HG03045 (cell line): ENCODE results near the gene ZNF780B.
"Not testable (repeated sequence)": the region's sequence is repeated elsewhere in the genome, so short reads cannot be mapped to it uniquely, and the experiment has no call there.

Experiments used
- ATAC-seq: cut with Tn5 transposase; IDR thresholded peaks from one replicate; pipeline ENCODE4 v1.9.1; 2021; ENCODE audit warnings: mild to moderate bottlenecking, moderate library complexity; ENCODE audit not compliant: unreplicated experiment

ZNF780B gene

DNA sequence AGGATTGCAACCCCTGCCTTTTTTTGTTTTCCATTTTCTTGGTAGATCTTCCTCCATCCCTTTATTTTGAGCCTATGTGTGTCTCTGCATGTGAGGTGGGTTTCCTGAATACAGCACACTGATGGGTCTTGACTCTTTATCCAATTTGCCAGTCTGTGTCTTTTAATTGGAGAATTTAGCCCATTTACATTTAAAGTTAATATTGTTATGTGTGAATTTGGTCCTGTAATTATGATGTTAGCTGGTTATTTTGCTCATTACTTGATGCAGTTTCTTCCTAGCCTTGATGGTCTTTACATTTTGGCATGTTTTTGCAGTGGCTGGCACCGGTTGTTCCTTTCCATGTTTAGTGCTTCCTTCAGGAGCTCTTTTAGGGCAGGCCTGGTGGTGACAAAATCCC, 14.3 kb downstream of the ZNF780B start:
- not testable (repeated sequence) for ATAC-seq

DNA sequence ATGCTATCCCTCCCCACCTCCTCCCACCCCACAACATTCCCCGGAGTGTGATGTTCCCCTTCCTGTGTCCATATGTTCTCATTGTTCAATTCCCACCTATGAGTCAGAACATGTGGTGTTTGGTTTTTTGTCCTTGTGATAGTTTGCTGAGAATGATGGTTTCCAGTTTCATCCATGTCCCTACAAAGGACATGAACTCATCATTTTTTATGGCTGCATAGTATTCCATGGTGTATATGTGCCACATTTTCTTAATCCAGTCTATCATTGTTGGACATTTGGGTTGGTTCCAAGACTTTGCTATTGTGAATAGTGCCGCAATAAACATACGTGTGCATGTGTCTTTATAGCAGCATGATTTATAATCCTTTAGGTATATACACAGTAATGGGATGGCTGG, 18.0 kb downstream of the ZNF780B start:
- ATAC-seq: not testable (repeated sequence)

DNA sequence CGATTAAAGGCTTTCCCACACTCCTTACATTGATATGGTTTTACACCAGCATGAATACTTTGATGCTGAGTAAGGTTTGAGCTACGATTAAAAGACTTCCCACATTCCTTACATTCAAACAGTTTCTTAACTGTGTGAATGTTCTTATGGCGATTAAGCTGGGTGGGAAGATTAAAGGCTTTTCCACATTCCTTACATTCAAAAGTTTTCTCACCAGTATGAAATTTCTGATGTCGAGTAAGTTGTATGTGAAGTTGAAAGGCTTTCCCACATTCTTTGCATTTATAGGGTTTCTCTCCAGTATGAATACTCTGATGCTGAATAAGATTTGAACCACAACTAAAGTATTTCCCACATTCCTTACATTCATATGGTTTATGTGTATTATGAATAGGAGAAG, 20.0 kb downstream of the ZNF780B start:
- ATAC-seq: no peak

DNA sequence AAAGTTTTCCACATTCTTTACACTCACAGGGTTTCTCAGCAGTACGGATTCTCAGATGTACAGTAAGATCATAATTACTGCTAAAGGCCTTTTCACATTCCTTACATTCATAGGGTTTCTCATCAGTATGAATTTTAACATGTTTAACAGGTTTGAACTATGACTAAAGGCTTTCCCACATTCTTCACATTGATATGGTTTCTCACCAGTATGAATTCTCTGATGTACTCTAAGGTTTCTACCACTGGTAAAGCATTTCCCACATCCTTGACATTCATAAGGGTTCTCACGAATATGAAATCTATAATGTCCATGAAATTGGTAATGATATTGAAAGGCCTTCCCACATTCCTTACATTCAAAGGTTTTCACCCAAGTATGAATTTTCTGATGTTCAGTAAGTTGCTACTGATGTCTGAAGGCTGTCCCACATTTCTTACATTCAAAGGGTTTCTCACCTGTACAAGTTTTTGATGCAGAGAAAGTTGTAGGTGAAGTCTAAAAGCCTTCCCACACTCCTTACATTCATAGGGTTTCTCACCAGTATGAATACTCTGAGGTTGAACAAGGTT, 22.0 kb downstream of the ZNF780B start:
- ATAC-seq: no peak

DNA sequence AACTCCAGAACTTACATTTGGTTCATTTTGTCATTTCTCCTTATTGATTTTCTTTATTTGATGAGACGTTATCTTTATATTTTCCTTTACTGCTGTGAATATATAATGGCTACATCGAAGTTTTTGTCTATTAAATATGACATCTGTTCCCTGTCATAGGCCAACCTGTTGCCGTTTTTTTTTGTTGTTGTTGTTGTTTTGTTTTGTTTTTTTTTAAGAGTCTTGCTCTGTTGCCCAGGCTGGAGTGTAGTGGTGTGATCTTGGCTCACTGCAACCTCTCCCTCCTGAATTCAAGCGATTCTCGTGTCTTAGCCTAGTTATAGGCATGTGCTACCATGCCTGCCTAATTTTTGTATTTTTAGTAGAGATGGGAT, 29.4 kb downstream of the ZNF780B start:
- no peak for ATAC-seq

DNA sequence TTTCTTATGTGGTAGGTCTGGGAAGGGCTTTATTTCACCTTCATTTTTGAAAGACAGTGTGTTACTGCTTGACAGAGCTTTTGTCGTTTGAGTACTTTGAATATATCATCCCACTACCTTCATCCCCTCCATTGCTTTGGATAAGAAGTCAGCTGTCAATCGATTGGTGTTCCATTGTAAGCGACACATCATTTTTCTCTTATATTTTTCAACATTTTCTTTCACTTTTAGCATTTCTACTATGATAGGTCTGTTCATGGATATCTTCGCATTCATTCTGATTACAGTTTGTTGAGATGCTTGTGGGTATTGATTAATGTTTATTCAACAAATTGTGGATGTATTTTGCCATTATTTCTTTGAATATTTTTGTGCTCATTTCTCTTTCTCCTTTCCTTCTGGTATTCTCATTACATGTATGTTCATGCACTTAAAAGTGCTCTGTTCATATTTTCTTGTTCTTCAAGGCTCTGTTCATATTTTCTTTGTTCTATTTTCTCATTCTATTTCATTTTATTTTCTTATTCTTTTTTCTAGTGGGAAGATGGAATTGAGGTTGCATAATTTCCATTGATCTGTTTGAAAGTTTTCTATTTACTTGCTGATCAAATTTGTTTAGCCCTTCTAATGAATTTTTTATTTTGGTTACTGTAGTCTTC, 30.0 kb downstream of the ZNF780B start:
- ATAC-seq: no peak

DNA sequence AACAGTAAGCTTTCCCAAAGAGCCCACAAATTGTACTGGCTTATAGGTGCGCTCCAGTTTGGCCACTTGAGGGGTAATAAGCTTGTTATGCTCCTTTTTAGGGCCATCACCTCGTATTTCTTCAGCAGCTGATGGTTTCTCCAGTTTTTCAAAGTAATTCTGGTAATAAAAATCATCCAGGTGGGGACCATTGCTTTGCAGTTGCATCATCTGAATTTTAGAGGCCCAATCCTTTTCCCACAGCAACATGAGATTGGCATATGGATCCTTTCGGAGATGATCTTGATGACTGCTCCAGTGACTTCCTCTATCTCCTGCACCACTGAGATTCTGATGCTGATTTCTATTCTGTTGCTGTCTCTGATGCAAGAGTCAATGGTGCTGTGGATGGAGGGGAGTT, 32.1 kb downstream of the ZNF780B start:
- no peak for ATAC-seq

DNA sequence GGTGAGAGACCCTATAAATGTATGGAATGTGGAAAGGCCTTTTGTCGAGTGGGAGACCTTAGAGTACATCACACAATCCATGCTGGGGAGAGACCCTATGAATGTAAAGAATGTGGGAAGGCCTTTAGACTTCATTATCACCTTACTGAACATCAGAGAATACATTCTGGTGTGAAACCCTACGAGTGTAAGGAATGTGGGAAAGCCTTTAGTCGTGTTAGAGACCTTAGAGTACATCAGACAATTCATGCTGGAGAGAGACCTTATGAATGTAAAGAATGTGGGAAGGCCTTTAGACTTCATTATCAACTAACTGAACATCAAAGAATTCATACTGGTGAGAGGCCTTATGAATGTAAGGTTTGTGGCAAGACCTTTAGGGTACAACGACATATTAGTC, 42.0 kb downstream of the ZNF780B start:
- ATAC-seq: no peak

DNA sequence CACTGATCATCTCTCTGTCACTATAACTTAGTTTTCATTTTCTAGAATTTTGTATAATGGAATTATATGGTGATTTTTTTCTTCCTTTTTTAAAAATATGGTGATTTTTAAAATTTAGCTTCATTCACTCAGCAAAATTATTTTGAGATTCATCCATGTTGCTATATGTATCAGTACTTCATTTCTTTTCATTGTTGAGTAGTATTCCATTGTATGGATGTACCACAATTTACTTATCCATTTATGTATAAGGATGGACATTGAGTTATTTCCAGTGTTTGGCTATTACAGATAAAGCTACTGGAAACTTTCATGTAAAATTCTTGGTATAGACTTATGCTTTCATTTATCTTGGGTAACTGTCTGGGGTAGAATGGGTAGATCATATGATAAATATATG, 46.4 kb downstream of the ZNF780B start:
- ATAC-seq: no peak

DNA sequence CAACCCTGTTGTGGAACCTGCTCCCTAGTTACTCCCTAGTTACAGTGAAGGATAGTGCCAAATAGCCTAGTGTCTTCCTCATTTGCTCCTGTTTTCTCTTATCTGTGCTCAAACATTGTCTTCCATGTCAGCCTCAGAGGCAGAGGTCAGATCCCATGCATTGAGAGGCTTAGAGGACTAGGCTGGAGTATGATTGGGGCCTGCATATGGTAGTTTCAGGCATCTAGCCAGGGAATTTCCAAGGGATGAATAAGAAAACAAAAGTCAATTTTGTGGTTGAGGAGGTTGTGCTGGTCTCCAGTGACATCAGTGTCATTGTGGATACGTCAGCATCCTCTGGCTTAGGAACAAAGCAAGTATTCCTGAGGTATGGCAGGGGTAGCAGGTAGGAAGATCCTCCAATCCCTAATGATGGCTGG, 49.7 kb downstream of the ZNF780B start:
- no peak for ATAC-seq

DNA sequence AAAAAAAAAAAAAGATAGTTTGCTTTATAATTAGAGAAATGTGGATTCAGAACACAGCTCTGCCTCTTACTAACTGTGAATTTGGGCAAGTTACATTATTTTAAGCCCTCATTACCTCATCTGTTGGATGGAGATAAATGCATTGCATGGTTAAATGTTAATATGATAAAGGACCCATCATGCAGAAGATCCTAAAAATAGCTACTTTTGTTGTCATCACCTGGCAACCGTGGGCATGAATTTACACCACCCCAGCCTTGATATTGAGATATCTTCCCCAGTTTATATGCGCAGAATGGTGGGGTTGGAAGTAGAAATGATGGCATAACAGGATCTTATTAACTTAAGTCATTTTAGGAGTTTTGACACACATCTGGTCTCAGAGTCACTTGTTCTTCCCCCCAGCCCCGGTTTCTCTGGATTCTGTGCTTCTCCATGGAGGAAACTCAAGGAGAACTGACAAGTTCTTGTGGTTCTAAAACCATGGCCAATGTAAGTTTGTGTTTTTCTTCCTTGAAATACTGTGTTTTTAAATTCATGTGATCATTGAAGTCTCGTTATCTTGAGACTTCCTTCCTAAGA, 50.2 kb downstream of the ZNF780B start:
- no peak for ATAC-seq

DNA sequence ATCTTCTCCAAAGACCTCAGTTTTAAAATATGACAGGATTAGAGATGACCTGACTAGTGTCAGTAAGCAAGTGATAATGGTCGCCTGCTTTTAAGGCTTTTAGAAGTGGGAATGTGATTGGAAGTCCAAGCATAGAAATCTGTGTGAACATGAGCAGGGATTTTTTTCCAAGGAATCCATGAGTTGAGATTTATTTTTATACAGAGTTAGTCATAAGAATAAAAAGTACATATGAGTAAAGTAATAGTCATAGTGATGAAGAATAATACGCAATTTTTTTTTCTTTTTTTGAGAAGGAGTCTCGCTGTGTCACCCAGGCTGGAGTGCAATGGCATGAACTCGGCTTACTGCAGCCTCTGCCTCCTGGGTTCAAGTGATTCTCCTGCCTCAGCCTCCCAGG, 57.5 kb downstream of the ZNF780B start:
- no peak for ATAC-seq

DNA sequence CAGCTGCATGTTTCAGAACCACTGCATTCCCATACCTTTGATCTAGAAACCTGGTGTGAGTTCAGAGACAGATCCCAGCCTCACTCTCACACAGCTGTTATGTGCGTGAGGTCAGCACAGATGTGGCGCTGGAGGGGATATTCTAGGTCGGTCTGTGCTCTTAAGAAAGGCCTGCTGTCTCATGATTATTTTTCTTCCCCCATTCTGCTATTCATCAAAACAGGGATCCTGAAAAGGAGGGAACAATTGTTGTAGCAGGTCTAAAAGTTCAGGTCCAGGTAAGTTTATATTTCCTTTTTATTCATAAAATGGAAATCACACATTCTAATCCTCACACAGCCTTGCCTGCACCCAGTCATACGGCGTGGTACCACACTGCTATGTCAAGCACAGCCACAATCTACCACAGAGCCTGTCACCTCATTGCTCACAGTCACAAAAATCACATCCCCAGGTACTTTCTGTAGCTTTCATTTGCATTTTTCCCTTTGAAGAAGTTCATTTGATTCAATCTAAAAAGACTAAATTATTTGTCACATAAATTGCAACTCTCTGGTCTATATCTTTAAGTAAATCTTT, 58.3 kb downstream of the ZNF780B start:
- no peak for ATAC-seq

DNA sequence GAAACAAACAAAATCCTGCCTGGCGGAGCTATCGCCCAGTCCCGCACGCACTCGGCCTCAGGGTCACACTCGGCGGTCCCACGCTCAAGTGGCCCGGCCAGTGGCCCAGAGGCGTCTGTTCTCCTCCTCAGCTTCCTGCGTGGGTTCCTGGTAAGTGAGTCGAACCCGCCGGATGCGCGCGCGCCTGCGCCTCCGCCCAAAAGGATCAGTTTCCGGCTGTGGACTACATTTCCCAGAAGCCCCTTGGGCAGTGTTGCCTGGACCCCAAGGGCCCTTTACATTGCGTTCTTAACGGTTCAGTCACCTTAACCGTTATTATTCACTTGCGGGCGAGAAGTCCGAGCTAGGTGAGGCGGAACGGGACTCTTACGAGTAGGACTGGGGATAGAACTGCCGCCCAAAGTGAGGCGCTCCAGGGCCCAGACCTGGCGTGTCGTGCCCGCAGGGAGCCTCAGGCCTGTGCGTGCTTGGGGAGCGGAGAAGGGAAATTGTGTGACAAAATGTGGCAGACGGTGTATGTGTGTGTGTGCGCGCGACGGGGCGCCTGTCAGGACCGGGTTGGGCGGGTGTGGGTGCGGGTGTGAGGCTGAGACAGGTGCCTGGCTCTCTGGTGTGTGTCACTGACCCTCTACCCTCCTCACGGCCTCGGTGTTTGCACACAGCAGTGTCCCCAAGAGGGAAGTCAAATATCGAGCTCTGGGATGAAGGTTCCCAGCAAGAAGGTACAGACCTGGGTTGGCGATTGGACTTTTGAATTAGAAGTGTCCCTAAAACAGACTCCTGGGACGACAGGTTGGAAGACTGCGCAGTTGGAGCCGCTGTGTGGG, 59.0 kb downstream of the ZNF780B start, which contains the start of gene ZNF546:
ZNF546 (plus strand) TSS at position 250 of the 827 bp plus-strand sequence. CDS start 1,267 bp downstream, outside the sequence.
- peak; percentile 83 for ATAC-seq

DNA sequence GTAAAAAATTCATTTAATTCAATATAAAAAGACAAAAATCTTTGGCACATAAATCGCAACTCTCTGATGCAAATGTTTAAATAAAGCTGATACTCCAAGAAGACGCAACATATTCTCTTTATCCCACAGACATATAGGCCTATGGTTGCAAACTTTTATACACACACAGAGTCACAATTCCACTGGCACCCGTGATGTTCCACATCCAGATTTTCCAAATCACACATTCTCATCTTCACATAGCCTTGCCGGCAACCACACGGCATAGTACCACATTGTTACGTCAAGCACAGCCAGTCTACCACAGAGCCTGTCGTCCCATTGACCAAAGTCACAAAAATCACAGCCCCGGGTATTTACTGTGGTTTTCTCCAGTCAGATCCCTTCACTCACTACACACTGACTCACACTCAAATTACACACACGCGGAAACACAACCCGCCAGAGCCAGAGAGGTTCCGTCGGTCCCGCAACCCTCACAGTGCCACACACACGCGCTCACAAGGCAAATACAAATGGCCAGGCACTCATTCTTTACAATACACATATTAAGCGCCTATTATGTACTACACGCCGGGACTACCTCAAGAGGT, 59.7 kb downstream of the ZNF780B start:
- peak; percentile 16 for ATAC-seq

DNA sequence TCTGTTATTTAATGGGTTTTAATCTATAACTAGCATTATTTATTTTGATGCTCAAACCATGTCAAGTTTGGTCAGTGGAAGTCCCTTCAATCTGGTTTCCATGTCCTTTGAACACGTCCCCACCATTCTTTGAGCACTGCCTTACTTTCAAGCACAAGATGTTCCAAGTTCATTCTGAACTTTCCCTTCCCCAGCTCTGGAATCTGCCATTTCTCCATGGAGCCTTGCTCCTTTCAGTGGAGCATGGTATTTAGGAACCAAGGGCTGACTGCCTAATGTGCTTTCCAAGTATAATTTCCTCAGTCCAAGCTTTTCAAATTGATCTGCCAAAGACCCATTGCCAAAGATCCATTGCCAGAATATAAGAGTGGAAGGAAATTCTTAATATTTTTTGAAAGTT, 60.2 kb downstream of the ZNF780B start:
- no peak for ATAC-seq

DNA sequence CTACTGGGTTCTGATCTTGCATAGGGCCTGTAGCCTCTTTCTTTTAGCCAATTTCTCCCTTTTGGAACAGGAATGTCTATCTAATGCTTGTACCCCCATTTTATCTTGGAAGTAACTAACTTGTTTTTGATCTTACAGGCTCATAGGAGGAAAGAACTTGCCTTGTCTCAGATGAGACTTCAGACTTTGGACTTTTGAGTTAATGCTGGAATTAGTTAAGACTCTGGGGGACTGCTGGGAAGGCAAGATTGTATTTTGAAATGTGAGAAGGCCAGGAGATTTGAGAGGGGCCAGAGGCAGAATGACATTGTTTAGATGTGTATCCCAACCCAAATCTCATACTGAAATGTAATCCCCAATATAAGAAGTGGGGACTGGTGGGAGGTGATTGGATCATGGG, 61.7 kb downstream of the ZNF780B start:
- ATAC-seq: no peak

DNA sequence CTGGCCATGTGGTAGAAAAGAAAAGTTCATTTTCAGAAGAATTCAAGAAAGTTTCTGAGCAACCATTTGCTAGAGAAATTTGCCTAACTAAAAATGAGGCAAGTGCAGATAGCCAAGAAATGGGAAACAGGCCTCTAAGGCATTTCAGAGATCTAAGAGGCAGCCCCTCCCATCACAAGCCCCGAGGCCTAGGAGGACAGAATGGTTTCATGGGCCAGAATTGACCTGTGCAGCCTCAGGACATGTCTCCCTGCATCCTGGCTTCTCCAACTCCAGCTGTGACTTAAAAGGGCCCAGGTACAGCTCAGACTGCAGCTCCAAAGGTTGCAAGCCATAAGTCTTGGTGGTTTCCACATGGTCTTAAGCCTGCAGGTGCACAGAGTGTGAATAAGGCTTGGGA, 62.4 kb downstream of the ZNF780B start:
- no peak for ATAC-seq

DNA sequence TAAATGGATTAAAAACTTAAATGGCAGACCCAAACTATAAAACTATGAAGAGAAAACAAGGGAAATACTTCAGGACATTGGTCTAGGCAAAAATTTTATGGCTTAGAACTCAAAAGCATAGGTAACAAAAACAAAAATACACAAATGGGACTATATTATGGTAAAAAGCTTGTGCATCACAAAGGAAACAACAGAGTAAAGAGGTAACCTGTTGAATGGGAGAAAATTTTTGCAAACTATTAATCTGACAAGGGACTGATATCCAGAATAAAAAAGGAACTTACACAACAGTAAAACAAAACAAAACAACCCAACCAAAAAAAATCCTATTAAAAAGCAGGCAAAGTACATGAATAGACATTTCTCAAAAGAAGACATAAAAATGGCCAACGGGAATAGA, 68.4 kb downstream of the ZNF780B start:
- ATAC-seq: no peak

DNA sequence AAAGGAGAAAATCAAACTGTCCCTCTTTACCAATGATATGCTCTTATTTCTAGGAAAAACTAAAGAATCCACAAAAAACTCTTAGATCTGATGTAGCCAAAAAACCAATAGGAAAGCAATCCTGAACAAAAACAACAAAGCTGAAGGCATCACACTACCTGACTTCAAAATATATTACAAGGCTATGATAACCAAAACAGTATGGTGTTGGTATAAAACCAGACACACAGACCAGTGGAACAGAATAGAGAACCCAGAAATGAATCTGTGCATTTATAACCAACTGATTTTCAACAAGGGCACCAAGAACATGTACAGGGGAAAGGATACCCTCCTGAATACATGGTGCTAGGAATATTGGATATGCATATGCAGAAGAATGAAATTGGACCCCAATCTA, 68.9 kb downstream of the ZNF780B start:
- no peak for ATAC-seq

DNA sequence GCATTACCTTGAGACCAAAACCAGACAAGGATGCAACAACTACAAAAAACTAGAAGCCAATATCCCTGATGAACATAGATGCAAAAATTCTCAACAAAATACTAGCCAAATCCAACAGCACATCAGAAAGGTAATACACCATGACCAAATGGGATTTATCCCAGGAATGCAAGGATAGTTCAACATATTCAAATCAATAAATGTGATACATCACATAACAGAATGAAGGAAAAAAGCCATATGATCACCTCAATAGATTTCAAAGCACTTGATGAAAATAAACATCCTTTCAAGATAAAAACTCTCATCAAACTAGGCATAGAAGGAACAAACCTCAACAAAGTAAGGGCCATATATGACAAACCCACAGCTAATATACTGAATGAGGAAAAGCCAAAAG, 69.4 kb downstream of the ZNF780B start:
- ATAC-seq: no peak
